Globus pallidus (tissue), 1 donor: Measurements from ENCODE around the gene DLG1.

Source experiments
- DNase-seq: peaks from one replicate; pipeline ENCODE4 v3.0.0-alpha.2; 2015; ENCODE audit warnings: low spot score

Gene DLG1

GRCh38 chr3:197298341-197298944 is at the start of gene DLG1:
Gene DLG1, minus strand, starts transcription at chr3:197298612. Its CDS starts 1,408 bp downstream, at chr3:197297204.
- DNase-seq = peak; percentile 88

GRCh38 chr3:197348014-197348413 is 49.6 kb upstream of the DLG1 start:
- DNase-seq = no peak

DNA sequence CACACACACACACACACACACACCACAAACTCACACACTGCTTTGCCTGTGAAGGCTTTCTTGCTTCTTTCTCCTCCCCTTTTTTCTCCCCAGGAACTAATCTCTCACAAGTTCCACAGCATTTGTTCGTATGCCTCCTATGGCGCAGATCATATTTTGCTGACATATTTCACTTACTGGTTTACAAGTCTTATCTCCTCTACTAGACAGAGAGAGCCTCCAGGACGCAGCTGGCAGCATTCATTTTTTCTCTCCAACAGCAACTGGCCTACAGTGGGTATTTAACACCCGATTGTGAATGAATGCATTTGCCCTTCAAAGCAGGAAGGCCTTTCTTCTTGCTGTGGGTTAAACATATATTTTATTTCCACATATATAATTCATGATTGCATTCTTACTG is 47.0 kb upstream of the DLG1 start:
- DNase-seq = no peak

DNA sequence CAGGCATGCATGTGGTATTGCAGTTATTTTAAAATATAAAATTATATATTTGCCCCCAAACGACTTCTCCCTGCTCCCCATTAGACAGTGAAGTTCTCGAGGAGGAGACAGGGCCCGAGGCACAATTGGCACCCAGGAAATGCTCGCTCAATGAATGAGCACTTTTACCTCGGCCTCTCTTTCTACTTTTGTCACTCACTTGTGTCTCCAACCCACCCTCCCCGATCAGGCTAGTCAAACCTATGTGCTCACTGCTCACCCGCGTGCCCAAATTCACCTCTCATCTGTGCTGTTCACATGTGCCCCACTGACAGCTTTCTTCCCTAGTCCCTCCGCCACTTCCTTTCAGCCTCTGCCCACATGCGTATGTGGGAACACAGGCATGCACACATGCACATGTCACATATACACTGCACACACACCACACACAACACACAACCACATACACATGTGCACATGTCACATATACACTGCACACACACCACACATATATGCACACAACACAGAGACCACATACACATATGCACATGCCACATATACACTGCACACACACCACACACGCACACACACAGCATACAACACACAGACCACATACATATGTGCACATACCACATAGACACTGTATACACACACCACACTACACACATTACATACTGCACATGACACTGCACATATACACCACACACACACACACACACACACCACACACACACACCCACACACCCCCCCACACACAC is 46.3 kb upstream of the DLG1 start:
- DNase-seq = no peak

DNA sequence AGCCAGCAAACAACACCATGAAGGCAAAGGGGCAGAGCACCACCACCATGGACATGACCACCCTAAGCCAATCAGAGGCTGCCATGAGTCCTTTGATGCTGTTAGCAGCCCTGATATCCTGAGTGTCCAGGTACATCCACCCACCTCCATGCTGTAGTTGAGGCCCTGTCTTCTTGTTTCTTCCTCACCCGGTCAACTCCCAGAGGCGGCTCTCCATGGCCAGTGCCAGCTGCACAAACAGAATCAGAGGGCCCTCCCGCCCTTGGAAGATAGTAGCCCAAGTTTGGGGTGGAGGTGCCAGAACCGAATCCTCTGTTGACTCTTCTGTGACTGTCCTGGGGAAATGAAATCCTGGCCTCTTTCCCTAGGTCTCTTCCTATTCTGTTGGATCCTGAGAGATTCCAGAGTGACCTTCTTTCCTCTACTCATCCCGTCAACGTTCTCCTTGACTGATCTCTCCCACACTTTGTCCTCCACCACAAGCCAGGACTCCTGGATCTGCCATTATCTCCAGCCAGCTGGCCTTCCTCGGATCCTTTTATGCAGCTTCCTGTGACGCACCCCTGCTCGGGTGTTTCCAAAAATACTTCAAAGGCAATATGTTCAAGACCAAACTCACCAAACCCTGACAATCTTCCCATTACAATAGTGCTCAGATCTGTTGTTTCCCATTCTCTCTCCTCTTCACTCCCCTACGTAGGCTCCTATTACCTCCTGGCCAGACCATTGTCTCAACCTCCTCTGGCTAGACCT is 45.4 kb upstream of the DLG1 start:
- no peak for DNase-seq

- DNase-seq = no peak
Observed at GRCh38 chr3:197343111-197343510, 44.7 kb upstream of the DLG1 start.

DNA sequence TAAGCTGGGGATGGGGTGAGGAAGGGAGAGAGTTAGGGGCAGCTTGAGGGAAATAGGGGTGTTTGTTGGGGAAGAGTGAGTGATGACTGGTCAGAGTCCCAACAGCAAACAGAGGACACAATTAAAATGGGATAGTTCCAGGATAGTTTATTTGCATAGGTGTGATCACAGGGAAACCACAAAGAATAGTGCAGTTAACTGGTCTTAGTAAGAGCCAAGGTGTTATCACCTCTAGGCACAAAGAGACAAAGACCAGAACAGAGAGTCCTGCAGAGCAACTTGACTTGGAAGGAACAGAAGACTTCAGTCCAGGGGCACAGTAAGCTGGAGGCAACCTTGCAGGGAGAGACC is 42.1 kb upstream of the DLG1 start:
- no peak for DNase-seq

DNA sequence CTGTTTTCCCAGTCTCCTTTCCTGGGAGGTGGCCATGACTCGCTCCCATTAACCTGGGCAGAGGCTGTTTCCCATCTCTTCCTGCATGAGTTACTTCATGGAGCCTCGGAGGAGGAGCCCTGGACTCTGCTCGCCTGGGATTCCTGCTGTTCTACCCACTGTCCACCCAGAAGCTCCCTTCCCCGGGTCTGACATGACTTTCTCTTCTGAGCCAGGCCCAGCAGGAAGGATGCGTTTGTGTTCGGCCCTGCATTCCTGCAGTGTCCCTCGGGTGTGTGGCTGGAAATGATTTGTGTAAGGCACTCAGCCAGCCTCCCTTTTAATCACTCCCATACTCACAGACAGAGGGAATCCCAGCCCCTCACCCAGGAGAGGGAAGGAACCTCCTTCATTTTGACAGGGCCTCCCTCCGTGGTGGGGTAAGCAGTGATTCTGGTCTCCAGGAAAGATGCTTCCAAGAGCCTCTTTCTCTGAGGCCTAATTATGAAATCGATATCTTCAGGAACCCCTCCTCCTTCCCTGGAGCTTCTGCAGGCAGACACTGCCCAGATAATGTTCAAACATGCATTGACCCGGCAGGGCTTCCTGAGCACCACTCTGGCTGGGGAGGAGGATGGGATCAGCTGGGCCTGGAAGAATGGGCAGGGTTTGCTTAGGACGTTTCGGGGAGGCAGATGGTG is 41.6 kb upstream of the DLG1 start:
- no peak for DNase-seq

DNA sequence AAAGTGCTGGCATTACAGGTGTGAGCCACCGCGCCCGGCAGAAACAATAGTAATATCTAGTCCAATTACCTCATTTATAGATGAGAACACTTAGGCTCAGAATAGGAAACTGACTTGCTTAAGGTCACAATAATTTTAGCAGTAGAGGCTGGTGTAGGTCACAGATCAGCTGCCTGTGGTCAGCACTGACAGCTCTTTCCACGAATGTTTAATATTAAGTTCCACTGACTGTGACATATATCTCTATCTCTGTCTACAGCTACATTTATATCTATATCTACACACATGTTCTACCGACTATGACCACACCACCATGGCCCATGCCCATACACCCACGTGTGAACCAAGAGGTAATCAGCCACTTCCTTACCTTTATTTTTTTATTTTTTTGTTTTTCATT is 40.2 kb upstream of the DLG1 start:
- DNase-seq = no peak

DNA sequence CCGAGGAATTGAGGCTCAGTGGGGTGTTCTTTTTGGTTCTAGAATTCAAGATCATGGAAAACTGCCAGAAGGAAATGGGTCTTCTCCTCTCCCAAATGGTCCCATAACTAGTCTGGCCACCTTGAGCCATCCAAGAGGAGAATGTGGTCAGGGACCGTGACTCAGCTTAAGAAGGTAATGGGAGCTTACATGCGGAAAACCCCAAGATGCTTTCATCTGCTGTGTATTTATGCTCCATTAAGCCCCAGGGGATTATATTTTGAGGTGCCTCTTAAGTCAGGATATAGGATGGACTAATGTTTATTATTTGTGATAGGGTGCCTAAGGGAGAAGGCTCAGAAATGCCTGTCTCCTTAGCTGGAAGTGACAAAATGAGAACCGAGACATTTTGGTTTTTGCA is 39.2 kb upstream of the DLG1 start:
- no peak for DNase-seq

DNA sequence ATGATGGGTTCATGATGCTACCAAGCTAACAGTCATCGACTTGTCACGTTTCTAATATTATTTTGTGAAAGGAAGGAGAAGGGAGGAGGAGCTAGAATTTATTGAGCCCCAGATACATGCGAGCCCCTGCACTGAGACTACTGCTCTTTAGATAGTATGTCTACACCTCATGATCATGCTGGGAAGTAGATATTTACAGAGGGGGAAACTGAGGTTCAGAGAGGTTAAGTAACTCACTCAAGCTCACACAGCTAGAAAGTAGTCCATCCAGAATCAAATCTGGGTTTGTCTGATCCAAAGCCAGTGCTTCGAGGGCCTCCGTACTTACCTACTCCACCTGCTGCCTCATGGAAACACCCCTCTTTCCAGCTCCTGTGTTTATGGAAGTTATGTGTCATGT is 38.8 kb upstream of the DLG1 start:
- no peak for DNase-seq

- no peak for DNase-seq
Observed at GRCh38 chr3:197336348-197336747, 37.9 kb upstream of the DLG1 start.

DNA sequence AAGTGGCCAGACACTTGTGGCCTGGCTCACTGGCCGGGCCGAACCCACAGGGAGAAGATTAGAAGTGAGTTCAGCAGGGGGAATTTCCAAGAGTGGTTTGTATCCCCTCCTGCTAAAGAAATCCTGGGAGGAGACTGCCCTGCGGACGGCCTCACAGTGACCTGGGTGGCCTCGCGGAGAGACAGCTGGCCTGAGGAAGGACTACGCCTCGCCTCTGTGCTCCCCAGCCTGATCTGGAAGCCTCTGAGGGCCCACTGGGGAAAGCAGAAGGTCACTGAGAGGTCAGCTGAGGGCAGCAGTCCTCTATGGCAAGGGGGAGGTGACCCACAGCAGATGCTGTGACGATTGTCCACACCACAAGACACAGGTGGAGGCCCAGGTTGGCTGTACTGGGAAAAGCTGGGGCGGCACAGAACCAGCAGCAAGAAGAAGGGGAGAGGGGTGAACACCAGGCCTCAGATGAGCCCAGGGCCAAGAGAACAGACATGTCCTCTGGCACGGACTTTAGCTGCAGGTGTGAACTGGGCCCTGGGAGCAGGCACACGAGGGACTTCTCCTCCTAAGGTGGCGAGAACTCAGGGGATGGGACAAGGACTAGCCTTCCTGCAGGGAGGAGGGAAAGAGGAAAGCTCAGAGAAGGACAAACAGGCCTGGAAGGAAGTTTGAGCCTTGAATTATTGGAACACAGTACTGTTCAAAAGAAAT is 37.2 kb upstream of the DLG1 start:
- DNase-seq = no peak

DNA sequence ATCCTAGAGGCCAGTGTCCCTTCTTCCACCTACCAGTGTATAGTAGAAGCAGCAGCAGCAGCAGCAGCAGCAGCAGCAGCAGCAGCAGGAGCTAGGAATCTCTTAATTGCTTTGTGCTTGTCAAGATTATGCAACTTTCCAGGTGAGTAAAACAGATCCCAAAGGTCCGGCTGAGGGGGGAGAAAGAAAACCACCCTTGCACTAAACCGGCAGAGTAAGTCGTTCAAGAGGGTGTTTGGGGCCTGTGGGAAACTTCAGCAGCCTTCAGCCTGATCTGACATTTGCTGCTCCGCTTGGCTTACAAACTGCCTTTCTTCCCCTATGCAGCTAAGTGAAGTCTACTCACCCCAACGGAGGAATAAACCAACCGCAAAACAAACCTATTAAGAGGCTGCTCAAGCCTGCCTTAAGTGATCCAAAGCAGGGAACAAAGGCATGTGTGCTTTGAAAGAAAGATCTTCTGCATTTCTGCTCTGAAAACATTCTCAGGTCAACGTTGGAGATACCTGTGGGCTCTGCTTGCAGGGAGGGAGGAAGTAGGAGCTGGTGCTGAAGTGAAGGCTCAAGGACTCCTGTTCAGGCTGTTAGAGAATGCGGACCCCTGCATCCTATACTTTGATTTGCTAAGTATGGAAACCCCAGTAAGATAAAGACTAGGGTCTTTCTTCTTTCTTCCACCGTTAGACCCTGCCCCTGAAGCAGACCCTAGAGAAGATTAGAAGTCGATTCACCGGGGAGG is 35.7 kb upstream of the DLG1 start:
- no peak for DNase-seq

DNA sequence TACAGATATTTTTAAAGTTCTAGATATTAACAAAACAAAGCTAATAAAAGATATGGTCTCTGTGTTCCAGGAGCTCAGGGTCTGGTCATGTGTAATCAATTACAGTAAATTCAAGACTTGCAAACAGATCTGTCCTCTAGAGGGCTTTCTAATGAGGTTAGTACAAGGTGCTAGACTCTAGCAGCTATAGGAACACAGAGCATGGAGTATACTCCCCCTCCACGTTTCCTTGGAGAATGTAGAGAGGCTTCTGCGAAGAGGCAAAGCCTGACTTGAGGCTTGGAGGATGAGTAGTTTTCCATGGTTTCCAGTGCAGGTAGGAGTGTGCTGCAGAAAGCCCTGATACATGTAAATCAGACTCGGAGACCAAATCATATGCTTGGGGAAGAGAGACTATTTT is 32.7 kb upstream of the DLG1 start:
- DNase-seq = no peak

GRCh38 chr3:197329382-197329781 is 31.0 kb upstream of the DLG1 start:
- peak; percentile 90 for DNase-seq

- no peak for DNase-seq
Observed at GRCh38 chr3:197328198-197328597, 29.8 kb upstream of the DLG1 start.

DNA sequence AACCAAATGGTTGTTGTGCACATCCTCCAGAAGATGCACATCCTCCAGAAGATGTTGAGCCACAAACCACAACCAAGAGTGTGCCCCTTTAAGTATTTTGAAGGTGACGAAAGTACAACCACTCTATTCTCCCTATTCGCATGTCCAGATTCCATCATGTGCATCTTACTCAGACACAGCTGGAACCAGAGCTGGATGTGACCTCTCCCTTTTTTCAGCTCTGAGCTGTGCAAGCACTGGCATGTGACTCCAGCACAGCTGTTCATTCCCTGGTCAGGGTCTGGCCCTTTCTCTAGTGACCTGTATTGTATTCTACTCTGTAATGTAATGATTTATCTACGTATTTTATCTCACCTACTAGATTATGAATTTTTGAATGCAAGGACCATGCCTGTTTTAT is 29.3 kb upstream of the DLG1 start:
- DNase-seq = peak; percentile 86

GRCh38 chr3:197325773-197326172 is 27.4 kb upstream of the DLG1 start:
- DNase-seq = no peak

DNA sequence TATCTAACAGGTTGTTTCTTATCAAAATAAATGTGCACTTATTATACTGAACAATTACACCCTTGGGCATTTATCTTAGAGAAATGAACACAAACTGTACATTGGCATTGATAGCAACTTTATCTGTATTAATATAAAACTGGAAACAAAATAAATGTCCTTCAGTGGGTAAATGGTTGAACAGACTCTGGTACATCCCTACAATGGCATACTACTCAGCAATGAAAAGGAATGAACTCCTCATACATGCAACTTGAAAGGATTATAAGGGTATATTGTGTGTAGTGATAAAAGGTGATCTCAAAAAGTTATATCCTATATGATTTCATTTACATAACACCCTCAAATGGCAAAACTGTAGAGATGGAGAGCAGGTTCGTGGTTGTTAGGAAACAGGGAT is 23.7 kb upstream of the DLG1 start:
- no peak for DNase-seq

DNA sequence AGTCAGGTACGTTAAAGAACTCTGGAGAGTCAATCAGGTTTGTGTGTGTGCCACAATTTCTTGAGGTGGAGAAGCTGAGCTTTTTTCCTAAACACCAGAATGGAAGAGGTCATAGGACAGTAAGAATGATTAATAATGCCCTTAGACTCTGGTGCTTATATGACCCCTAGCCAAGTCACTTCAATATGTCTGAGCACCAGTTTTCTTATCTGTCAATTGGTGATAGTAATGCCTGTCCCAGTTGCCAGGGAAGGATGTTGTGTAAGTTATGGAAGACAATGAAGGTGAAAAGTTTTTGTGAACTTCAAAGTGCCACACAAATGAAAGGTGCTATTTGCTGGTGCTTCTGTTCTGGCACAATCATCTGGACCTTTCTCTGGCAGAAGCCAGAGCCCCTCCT is 22.2 kb upstream of the DLG1 start:
- DNase-seq = no peak
